GM23338 (cell line): ENCODE results near the gene ATP1A4. TPM values are rescaled to one million over a fixed set of nuclear protein-coding genes. Genes with fewer than 3 reads are reported as not detected.

ENCODE experiments used
- ATAC-seq: fragments of 200-7000 bp; cut with Tn5 transposase; 3 replicates; pipeline ENCODE4 v1.9.1; 2020
- DNase-seq: peaks from one replicate; pipeline ENCODE4 v3.0.0-alpha.2; 2015; ENCODE audit warnings: low spot score
- H2AFZ ChIP-seq: fragments of 200-600 bp; sonication (generic); 2 replicates; pipeline ENCODE4 v1.8.0; 2016; ENCODE audit warnings: antibody characterized with exemption, mild to moderate bottlenecking, moderate library complexity
- H3F3A ChIP-seq: fragments of 200-600 bp; sonication (generic); replicated peaks from 2 replicates; pipeline ENCODE4 v1.8.0; 2017; ENCODE audit warnings: antibody characterized with exemption, mixed run types, low read depth
- H3K27ac ChIP-seq: fragments of 200-600 bp; sonication (generic); 2 replicates; pipeline ENCODE4 v1.6.1; 2016; ENCODE audit warnings: low read depth
- H3K27me3 ChIP-seq: fragments of 200-600 bp; sonication (generic); 2 replicates; pipeline ENCODE4 v1.8.0; 2016; ENCODE audit warnings: mild to moderate bottlenecking, mixed run types, moderate library complexity; ENCODE audit not compliant: insufficient read depth
- H3K36me3 ChIP-seq: fragments of 200-600 bp; sonication (generic); 2 replicates; pipeline ENCODE4 v1.8.0; 2016; ENCODE audit warnings: mild to moderate bottlenecking; ENCODE audit not compliant: insufficient read depth
- H3K4me1 ChIP-seq: fragments of 200-600 bp; sonication (generic); 2 replicates; pipeline ENCODE4 v1.8.0; 2016; ENCODE audit warnings: mild to moderate bottlenecking, moderate library complexity; ENCODE audit not compliant: insufficient read depth
- H3K4me2 ChIP-seq: fragments of 200-600 bp; sonication (generic); 2 replicates; pipeline ENCODE4 v1.7.1; 2017; ENCODE audit warnings: mixed run types
- H3K4me3 ChIP-seq: fragments of 200-600 bp; sonication (generic); 2 replicates; pipeline ENCODE4 v1.6.1; 2016; ENCODE audit warnings: mixed run types
- H3K79me2 ChIP-seq: fragments of 200-600 bp; sonication (generic); replicated peaks from 2 replicates; pipeline ENCODE4 v1.8.0; 2017; ENCODE audit warnings: mild to moderate bottlenecking; ENCODE audit not compliant: insufficient read depth
- H3K9me2 ChIP-seq: fragments of 200-600 bp; sonication (generic); 2 replicates; pipeline ENCODE4 v1.8.0; 2017; ENCODE audit not compliant: insufficient read depth
- H4K20me1 ChIP-seq: fragments of 200-600 bp; sonication (generic); replicated peaks from 2 replicates; pipeline ENCODE4 v1.8.0; 2017; ENCODE audit warnings: mild to moderate bottlenecking; ENCODE audit not compliant: insufficient read depth
- H3K27ac Mint-ChIP-seq: 2 replicates; pipeline ENCODE4 v1.8.0; 2020; ENCODE audit warnings: inconsistent platforms, mild to moderate bottlenecking, moderate library complexity, mixed read lengths
- H3K27me3 Mint-ChIP-seq: 3 replicates; pipeline ENCODE4 v1.8.0; 2022; ENCODE audit warnings: low read depth, mild to moderate bottlenecking, moderate library complexity, mixed read lengths, inconsistent platforms; ENCODE audit not compliant: insufficient read depth, poor library complexity
- H3K36me3 Mint-ChIP-seq: 3 replicates; pipeline ENCODE4 v1.8.0; 2021; ENCODE audit warnings: low read depth, mild to moderate bottlenecking, inconsistent platforms, moderate library complexity, mixed read lengths
- H3K4me1 Mint-ChIP-seq: 3 replicates; pipeline ENCODE4 v1.8.0; 2020; ENCODE audit warnings: mild to moderate bottlenecking, inconsistent platforms, mixed read lengths
- H3K4me3 Mint-ChIP-seq: 3 replicates; pipeline ENCODE4 v1.8.0; 2021; ENCODE audit warnings: moderate library complexity, mild to moderate bottlenecking, inconsistent platforms, mixed read lengths
- H3K9me3 Mint-ChIP-seq: 3 replicates; pipeline ENCODE4 v1.8.0; 2020; ENCODE audit warnings: moderate library complexity, mild to moderate bottlenecking, inconsistent platforms, mixed read lengths
- CTCF ChIP-seq, 2 experiments: fragments of 200-600 bp in 1 of 2; sonication (generic) in 1 of 2; conservative IDR thresholded peaks; 2 replicates each; pipeline versions ENCODE4 v1.5.1 to v1.6.1; 2016 to 2017; ENCODE audit warnings: antibody characterized with exemption in 2 of 2, low read depth in 2 of 2, mild to moderate bottlenecking in 2 of 2, moderate library complexity in 1 of 2
- EZH2 ChIP-seq: fragments of 200-600 bp; sonication (generic); IDR thresholded peaks from one replicate; pipeline ENCODE4 v1.8.0; 2017; ENCODE audit warnings: antibody characterized with exemption, mild to moderate bottlenecking, low read depth; ENCODE audit not compliant: unreplicated experiment
- JUNB ChIP-seq: IDR thresholded peaks from one replicate; pipeline ENCODE4 v1.6.1; 2016; ENCODE audit warnings: antibody characterized with exemption; ENCODE audit not compliant: unreplicated experiment
- POLR2AphosphoS5 ChIP-seq: IDR thresholded peaks from 2 replicates; pipeline ENCODE4 v1.6.1; 2016; ENCODE audit warnings: antibody characterized with exemption, low read depth
- REST ChIP-seq: IDR thresholded peaks from one replicate; pipeline ENCODE4 v1.6.1; 2018; ENCODE audit warnings: antibody characterized with exemption; ENCODE audit not compliant: unreplicated experiment
- ZNF114 ChIP-seq: fragments of 250-450 bp; sonication (Bioruptor Pico); IDR thresholded peaks from 2 replicates; pipeline ENCODE4 v1.5.0; 2020; ENCODE audit warnings: mild to moderate bottlenecking, moderate library complexity
- ZNF331 ChIP-seq: fragments of 250-450 bp; sonication (Bioruptor Pico); IDR thresholded peaks from 2 replicates; pipeline ENCODE4 v1.5.0; 2020; ENCODE audit warnings: low read depth, mild to moderate bottlenecking, moderate library complexity
- ZNF462 ChIP-seq: fragments of 250-450 bp; sonication (Bioruptor Pico); IDR thresholded peaks from 2 replicates; pipeline ENCODE4 v1.5.0; 2020; ENCODE audit warnings: mild to moderate bottlenecking, moderate library complexity
- polyA plus RNA-seq: library from polyadenylated mRNA; unstranded; fragments of >200 nt; fragmentation: Nextera tagmentation; extraction: Ambion mirVana; gene quantifications from 2 replicates; pipeline ENCODE4 v1.2.1, GENCODE V29; 2016
- total RNA-seq: library from RNA; depleted of rRNA; stranded (reverse); fragments of >200 nt; shearing (Covaris generic); gene quantifications from 2 replicates; pipeline ENCODE4 v1.2.3, GENCODE V29; 2014

ATP1A4 gene
- total and polyA plus RNA-seq, 2 experiments from 2014 or later, result 0.27 to 0.63 TPM

- no peak overlapping the region for H3K4me3 Mint-ChIP-seq
- Histone ChIP-seq H3K4me3 (no peak overlapping the region), H3K79me2 (no peaks in the 10 kb centered on the region), H3K9me2 (0 out of 2 replicates have a peak, but pooled peaks cover 4% of the 10 kb centered on the region), H3K4me2 (no peak overlapping the region), H2AFZ (0 out of 2 replicates have a peak overlapping the region, but pooled peaks have one; percentile 7), H3K4me1 (no peaks in the 10 kb centered on the region; the same call in 1 of the 2 replicates), H3K27ac (no peak overlapping the region), H3K36me3 (no peaks in the 10 kb centered on the region), H4K20me1 (no peaks in the 10 kb centered on the region), H3F3A (no peaks in the 10 kb centered on the region), H3K27me3 (no peaks in the 10 kb centered on the region)
- no peaks in the 10 kb centered on the region for H3K9me3 Mint-ChIP-seq
- no peaks in the 10 kb centered on the region for H3K36me3 Mint-ChIP-seq
- no peak overlapping the region for H3K27ac Mint-ChIP-seq
- peaks cover 8% of the 10 kb centered on the region; the same call in 2 of the 3 replicates for H3K4me1 Mint-ChIP-seq
- DNase-seq (no peak), ATAC-seq (no peak)
- peaks cover 9% of the 10 kb centered on the region for H3K27me3 Mint-ChIP-seq
- no peak for TF ChIP-seq CTCF (conservative IDR thresholded peaks at IDR 0.05; ENCODE audit: low read depth in 2 of 2)
- no peak for TF ChIP-seq EZH2
- no peak for TF ChIP-seq POLR2AphosphoS5
- no peak for TF ChIP-seq ZNF462 (CRISPR knock-in tag)
- TF ChIP-seq ZNF331, result no peak
- no peak for TF ChIP-seq JUNB
- TF ChIP-seq REST, result no peak
- TF ChIP-seq ZNF114 (CRISPR knock-in tag), result no peak
Measured at GRCh38 chr1:160158031-160158430, 6.6 kb downstream of the ATP1A4 start.
